ENCODE data around the gene TGFB2.

- TF ChIP-seq CTCF (IDR thresholded peaks at IDR 0.05) (no peak), POLR2A (IDR thresholded peaks at IDR 0.05) (no peak)
These were observed 17.4 kb downstream of the TGFB2 start for GRCh38 chr1:218362418-218363076.

All from uterus (tissue), 2 donors.